Mononuclear cell (primary cell): ENCODE results near the gene CDCP2. TPM values are rescaled to one million over a fixed set of nuclear protein-coding genes. Genes with fewer than 3 reads are reported as not detected.
"Not testable (repeated sequence)": the region's sequence is repeated elsewhere in the genome, so short reads cannot be mapped to it uniquely, and the experiment has no call there.

ENCODE experiments used
- H3K27me3 ChIP-seq: 2 replicates; pipeline ENCODE4 v1.6.0; 2011; ENCODE audit warnings: low read length, control low read depth; ENCODE audit not compliant: insufficient read depth
- H3K4me1 ChIP-seq: 2 replicates; pipeline ENCODE4 v1.5.1; 2011; ENCODE audit warnings: mild to moderate bottlenecking, low read length, control low read depth; ENCODE audit not compliant: insufficient read depth
- H3K4me3 ChIP-seq: 2 replicates; pipeline ENCODE4 v1.5.1; 2011; ENCODE audit warnings: mild to moderate bottlenecking, low read length, moderate library complexity
- H3K9me3 ChIP-seq: 2 replicates; pipeline ENCODE4 v1.5.1; 2011; ENCODE audit warnings: low read depth, mild to moderate bottlenecking, control low read depth, low read length
- total RNA-seq: library from RNA; depleted of rRNA; stranded (reverse); fragments of >200 nt; gene quantifications from one replicate; pipeline ENCODE4 v1.2.3, GENCODE V29; 2012

CDCP2 gene
- total RNA-seq, 1 donor = 0.10 TPM

DNA sequence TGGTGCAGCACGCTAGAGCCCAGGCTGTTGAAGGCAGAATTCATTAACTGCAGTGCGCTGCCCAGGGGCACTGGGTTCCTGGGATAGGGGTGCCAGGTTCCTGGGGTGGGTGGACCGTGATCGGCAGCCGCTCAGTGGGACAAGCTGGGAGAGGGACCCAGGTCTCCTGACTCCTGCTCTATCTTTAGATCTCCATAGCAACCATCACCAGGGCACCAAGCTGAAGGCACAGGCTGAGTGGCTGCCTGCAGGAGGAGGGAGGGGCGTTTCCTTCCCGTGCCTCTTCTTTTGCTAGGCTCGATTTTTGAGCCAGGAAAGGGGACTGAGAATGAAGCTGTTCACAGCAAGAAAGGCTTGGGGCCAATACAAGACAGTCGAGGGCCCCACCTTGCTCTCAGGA lies 20.9 kb upstream of the CDCP2 start:
- H3K9me3 ChIP-seq = no peaks in the 10 kb centered on the region
- H3K4me3 ChIP-seq = no peak overlapping the region
- H3K4me1 ChIP-seq = no peaks in the 10 kb centered on the region
- H3K27me3 ChIP-seq = no peaks in the 10 kb centered on the region

DNA sequence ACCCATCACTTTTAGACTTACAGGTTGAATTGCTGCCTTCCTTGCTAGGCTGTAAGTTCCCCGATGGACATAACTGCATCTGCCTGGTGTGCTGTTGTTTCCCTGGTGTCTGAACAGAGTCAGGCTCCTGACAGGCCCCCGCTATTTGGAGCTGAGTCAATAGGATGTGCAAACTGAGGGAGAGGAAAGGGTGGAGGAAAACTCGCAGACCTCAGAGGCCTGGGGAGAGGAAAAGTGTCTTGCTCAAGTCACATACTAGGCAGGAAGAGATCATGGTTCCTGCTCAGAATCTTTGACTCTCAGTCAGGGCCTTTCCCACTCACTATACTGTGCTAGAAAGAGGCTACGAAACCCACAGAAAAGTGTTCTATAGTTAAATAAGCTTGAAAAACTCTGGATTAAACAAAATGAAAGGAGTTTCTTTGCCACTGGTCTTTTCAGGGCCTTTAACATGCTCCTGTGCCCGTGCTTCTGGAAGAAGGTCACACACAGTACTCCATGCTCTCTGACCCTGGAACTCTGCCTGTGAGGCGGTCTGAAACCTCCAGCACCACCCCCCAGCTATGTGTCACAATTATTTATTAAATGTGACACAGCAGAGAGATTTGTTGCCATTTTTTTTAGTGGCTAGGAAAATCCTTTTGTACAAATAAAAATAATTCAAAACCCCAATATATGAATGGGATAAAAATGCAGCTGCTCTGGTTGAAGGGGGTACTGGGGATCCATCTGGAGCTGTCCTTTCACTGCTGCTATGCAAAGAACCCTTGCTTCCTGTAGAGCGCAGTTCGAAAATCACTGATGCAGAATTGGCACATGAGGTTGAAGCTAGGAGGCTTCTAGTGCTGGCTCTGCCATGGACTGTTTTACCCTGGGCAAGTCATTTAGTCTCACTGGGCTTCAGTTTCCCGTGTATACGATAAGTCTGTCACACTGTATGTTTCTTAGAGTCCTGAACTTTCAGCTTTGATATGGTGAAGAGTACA lies 20.1 kb upstream of the CDCP2 start:
- Histone ChIP-seq H3K27me3 (no peaks in the 10 kb centered on the region), H3K4me3 (no peak overlapping the region), H3K9me3 (no peaks in the 10 kb centered on the region), H3K4me1 (no peaks in the 10 kb centered on the region)

DNA sequence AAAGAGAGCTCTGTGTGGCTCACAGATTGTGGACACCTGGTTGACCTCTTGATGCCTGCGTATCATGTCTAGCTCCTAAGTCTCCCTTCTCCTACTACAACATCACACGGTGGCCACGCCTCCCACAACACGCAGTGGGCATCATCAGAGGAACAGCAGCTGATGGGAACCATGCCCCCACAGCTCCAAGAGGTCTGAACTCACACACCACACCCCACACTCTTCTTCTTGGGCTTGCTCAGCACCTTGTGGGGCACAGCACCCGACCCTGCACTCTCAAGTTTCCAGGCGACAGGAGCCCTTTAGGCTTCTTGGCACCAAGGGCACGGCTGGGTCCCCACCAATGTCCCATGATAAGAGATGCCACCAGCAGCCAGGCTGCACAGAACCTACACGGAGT lies 18.8 kb upstream of the CDCP2 start:
- H3K9me3 ChIP-seq = no peaks in the 10 kb centered on the region
- no peak overlapping the region for H3K4me3 ChIP-seq
- no peaks in the 10 kb centered on the region for H3K27me3 ChIP-seq
- H3K4me1 ChIP-seq = no peaks in the 10 kb centered on the region

DNA sequence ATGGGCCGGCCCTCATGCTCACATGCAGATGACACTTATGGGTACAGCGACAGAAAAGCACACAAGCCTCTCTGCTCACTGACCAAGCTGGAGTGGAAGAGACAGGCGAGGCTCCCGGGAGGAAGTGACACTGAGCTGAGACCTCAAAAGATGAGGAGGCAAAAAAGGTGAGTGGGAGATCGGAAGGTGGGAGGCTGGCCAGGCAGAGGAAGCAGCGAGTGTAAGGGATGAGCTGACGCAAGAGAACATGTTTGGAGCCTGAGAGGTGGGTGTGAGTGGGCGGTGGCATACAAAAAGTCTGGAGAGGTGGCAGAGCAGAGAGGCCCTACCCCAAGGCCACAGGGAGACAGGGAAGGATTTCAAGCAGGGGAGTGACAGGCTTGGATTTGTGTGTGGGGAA lies 18.2 kb upstream of the CDCP2 start:
- Histone ChIP-seq H3K4me1 (no peaks in the 10 kb centered on the region), H3K9me3 (no peaks in the 10 kb centered on the region), H3K27me3 (no peaks in the 10 kb centered on the region), H3K4me3 (no peak overlapping the region)

DNA sequence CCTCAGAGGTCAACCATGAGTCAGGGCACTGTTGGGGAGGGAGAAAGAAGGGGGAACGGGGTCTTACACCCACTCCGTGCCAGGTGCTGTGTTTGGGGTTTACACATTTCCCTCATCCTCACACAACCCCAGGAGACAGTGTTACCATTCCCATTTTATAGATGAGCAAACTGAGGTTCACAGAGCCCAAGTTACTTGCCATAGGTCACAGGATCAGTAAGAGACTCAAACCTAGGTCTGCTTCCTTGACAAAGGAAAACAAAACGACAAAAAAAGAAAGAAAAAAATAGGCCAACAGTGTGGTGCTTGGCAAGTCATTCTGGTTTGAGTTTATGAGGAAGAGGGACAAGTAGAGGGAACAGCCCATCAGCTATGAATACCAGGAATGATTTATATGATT lies 16.3 kb upstream of the CDCP2 start:
- Histone ChIP-seq H3K9me3 (no peaks in the 10 kb centered on the region), H3K4me3 (no peak overlapping the region), H3K27me3 (no peaks in the 10 kb centered on the region), H3K4me1 (no peaks in the 10 kb centered on the region)

DNA sequence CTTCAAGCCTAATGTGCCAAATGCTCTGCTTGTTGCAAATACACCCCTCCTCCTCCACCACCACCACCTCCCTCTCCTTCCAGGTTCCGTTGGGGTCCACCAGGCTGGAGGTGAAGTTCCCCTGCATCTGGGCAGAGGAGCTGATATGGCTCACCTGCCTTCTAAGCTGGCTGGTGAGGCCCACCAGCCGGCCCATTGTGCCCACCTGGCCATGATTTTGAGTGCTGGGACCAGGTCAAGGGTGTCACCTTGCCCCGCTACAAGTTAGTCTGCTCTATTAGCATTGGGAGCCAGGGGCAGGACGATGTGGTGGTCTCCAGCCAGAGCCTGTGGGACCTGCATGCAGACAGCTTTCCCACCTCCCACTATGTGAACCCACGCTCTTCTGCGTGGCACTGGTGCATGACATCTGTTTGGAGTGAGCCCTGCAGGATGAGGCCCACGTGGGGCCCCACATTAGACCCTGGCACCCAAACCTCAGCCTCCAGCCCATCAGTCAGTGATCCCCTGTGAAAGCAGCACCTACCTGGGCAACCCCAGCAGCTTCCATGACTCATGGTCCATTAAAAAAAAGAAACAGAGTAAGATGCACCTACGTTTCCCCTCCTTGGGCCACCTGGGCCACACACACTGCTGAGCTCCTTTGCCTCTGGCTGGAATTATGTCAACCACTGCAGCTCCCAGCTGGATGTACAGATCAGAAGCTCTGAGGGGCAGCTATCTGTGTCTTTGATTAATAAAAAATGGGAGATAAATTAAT lies 15.6 kb upstream of the CDCP2 start:
- H3K4me1 ChIP-seq = no peaks in the 10 kb centered on the region
- H3K27me3 ChIP-seq = no peaks in the 10 kb centered on the region
- H3K9me3 ChIP-seq = no peaks in the 10 kb centered on the region
- no peak overlapping the region for H3K4me3 ChIP-seq

DNA sequence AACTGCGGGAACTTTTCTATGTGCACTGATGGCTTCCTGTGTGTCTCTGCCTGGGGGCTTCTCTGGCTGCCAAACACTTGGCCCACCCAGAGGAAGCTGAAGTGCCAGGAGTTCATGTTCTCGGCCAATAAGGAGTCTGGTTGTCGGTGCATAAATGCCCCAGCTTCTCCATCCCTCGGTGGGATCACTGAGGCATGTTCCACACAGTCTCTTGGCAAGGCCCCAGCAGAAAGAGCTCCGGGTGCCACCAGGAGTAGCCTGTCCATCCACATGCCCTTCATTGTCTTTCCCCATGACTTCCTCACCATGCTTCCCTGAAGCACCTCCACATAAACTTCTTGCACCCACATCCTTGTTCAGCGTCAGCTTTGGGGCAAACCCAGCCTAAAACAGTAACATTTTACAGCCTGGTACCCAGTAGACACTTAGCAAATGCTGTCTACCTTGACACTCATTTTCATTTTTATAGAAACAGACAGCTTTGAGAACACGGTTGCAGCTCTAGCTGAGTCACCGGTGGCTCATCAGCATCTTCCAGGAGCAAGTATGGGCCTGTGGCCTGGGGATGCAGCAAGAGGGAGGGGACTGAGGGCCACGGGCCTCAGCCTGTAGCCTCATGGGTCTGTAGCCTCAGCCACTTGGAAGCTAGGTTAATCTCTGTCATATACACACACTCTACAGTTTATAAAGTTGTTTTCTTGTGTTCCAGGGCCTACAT lies 14.8 kb upstream of the CDCP2 start:
- Histone ChIP-seq H3K9me3 (no peaks in the 10 kb centered on the region), H3K27me3 (no peaks in the 10 kb centered on the region), H3K4me3 (no peak overlapping the region), H3K4me1 (no peaks in the 10 kb centered on the region)

DNA sequence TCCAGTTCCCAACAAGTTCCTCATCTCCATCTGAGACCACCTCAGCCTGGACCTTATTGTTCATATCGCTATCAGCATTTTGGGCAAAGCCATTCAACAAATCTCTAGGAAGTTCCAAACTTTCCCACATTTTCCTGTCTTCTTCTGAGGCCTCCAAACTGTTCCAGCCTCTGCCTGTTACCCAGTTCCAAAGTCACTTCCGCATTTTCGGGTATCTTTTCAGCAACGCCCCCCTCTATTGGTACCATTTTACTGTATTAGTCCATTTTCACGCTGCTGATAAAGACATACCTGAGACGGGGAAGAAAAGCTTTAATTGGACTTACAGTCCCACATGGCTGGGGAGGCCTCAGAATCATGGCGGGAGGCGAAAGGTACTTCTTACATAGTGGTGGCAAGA lies 13.6 kb upstream of the CDCP2 start:
- not testable (repeated sequence) for H3K4me1 ChIP-seq, H3K4me3 ChIP-seq, H3K9me3 ChIP-seq, H3K27me3 ChIP-seq

DNA sequence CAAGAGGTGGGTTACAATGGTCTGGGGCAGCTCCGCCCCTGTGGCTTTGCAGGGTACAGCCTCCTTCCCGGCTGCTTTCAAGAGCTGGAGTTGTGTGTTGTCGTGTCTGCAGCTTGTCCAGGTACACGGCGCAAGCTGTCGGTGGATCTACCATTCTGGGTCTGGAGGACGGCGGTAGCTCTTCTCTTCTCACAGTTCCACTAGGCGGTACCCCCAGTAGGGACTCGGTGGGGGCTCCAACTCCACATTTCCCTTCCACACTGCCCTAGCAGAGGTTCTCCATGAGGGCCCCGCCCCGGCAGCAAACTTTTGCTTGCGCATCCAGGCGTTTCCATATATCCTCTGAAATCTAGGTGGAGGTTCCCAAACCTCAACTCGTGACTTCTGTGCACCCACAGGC lies 12.3 kb upstream of the CDCP2 start:
- H3K4me1 ChIP-seq = no peaks in the 10 kb centered on the region
- no peaks in the 10 kb centered on the region for H3K27me3 ChIP-seq
- H3K9me3 ChIP-seq = no peaks in the 10 kb centered on the region
- H3K4me3 ChIP-seq = no peak overlapping the region

DNA sequence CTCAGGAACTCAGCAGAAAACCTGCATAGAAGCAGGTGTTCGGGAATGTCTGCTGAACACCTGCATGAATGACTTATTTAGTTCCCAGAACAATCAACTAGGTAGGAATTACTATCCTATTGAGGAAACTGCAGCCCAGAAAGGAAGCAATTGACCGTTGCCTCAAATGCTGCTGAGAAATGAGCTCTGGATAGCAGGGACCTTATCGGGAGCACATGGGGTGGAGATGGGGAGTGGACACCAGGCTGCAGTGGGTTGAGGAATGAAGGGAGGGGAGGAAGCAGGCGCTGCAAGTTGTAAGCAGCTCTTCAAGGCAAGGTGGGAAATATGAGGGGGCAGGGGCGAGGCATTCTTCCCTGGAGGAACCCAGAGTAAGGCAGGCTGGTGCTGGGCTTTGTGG lies 10.8 kb upstream of the CDCP2 start:
- Histone ChIP-seq H3K4me1 (no peaks in the 10 kb centered on the region), H3K9me3 (no peaks in the 10 kb centered on the region), H3K4me3 (no peak overlapping the region), H3K27me3 (no peaks in the 10 kb centered on the region)

DNA sequence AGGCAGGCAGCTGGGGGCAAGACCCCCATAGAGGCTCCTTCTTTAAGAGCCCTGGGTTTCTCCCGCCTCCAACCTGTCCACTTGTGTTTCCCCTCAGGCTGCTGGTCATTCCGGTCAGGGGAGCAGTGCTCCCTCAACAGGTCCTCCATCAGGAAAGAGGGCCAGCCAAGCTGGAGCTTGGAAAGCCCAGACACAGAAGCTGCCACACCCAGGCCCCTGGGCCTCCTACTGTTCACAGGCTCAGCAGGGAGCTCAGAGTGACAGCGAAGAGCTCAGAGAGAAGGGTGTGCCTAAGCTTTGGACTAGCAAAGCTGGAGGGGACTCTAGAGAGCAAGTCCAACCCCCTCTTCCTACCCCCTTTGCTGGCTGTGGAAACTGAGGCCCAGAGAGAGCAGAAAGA lies 10.3 kb upstream of the CDCP2 start:
- Histone ChIP-seq H3K4me1 (no peaks in the 10 kb centered on the region), H3K27me3 (no peaks in the 10 kb centered on the region), H3K4me3 (no peak overlapping the region)

DNA sequence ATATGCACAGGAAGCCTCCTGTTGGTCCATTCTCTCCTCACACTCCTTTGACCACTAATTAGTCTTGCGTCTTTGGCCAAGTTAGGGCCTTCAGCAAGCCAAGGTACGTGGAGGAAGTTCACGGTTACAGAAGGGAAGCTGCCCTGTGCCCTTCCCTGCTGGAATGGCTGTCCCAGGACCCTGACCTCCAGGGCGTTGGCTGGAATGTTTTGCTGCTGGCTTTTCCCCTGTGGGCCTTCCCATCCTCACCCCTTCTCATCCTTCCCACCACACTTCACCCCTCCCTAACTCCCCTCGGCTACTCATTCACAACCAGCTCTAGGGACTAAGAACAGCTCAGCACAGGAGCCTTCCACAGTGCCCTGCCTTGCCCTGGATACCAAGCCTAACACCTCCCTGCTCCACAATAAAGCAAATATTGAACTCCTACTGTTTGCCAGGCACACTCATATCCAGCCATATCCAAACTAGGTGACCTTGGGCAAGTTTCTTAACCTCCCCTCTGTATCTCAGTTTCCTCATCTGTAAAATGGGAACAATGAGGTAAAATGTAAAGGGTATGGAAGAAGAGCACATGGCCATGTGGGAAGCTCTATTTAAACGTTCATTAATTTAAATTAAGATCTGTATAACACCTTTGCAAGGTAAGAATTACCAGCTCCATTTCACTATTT lies 8.8 kb upstream of the CDCP2 start:
- Histone ChIP-seq H3K4me1 (no peaks in the 10 kb centered on the region), H3K27me3 (no peaks in the 10 kb centered on the region), H3K4me3 (no peak overlapping the region), H3K9me3 (no peaks in the 10 kb centered on the region)

More for the DNA sequence above, 10.3 kb upstream of the CDCP2 start:
- no peaks in the 10 kb centered on the region for H3K9me3 ChIP-seq

DNA sequence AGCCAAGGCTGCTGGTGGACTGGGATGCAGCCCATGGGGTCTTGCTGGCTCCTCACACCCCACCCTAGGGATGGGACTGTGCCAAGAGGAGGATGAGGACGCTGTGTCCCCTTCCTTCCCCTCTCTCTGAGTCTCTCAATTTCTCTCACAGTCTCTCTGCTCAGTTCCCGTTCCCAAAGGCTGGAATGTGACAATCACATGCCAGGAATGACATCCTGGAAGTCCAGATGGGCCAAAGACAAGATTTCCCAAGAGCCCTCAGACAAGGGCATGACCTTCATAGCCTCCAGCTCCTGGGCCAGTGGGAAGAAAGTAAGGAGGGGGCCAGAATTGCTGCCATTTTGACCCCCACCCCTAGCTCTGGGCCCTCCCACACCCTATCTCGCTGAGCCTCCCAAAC lies 7.6 kb upstream of the CDCP2 start:
- H3K9me3 ChIP-seq = no peaks in the 10 kb centered on the region
- H3K4me1 ChIP-seq = no peaks in the 10 kb centered on the region
- no peaks in the 10 kb centered on the region for H3K27me3 ChIP-seq
- no peak overlapping the region for H3K4me3 ChIP-seq

DNA sequence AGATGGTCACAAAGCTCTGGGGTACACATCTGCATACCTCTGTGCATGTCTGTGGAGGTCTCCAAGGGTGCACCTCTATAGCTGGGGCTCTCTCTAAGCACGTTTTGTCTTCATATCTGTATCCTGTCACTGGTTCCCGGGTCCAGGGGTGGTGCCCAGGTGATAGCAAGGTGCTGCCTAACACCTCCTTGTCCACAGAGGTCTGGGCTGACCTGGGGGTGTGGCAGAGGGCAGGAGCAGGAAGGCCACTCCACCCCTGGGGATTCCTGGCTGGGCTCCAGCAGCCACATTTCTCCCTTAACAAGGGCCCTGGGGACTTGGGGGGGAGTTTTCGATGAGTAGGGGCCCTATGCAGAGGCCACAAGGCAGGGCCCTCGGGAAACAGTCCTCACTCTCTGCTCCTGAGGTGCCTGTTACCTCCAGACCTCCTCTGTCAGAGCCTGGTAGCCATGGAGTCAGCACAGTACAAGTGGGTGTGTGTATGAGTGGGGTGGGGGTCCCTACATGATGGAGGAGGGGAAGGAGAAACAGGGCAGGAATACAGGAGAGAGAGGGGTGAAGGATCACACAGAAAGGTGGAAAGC lies 7.0 kb upstream of the CDCP2 start:
- Histone ChIP-seq H3K27me3 (no peaks in the 10 kb centered on the region), H3K4me3 (no peak overlapping the region), H3K9me3 (no peaks in the 10 kb centered on the region), H3K4me1 (no peaks in the 10 kb centered on the region)
